ENCODE measurements around the gene CES4A. TPM values are rescaled to one million over a fixed set of nuclear protein-coding genes. Genes with fewer than 3 reads are reported as not detected.
A peak's percentile ranks its signal among the peaks of the same experiment; 100 is the strongest.

Gene CES4A
- polyA plus RNA-seq, 1 donor from 2014 or later = 1.4 TPM

DNA sequence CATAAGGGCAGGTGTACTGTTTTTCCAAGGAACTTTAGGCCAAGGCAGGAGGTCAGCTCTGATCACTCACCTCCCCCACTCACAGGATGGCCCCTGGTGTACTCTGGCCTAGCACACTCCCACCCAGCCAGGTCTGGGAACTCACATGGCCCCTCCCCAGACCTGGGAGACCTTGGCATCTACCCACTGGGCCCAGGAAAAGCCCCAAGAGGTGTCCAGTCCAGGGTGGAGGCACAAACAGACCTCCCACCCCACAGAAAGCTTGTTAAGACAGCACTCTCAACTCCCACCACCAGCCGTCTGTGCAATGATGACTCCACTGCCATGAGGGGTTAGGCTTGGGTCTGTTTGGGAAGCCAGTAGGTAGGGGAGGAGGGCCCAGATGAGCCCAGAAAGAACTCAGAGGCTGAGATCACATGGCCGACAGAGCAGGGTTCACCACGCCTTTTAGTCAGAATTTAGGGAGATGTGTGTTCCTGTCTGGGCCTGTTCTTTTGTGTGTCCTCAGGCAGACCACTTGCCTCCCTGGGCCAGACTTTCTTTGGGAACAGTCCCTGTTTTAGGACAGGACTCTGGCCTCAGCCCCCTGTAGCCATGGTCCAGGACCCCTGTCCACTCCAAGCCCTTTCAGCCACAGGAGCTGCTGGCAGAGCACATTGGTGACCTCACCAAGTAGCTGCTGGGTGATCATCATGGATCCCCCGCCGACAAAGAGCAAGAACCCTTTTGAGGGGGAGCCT is 28.5 kb downstream of the CES4A start:
- H3K9me3 Mint-ChIP-seq = no peaks in the 10 kb centered on the region
- peaks cover 0 to 1% (median 0%) of the 10 kb centered on the region in 3 donors for H3K4me1 Mint-ChIP-seq
- no peak overlapping the region for H3K27ac Mint-ChIP-seq
- no peak overlapping the region for H3K4me3 Mint-ChIP-seq
- peaks cover 2% of the 10 kb centered on the region for H3K36me3 Mint-ChIP-seq
- no peaks in the 10 kb centered on the region for H3K27me3 Mint-ChIP-seq

DNA sequence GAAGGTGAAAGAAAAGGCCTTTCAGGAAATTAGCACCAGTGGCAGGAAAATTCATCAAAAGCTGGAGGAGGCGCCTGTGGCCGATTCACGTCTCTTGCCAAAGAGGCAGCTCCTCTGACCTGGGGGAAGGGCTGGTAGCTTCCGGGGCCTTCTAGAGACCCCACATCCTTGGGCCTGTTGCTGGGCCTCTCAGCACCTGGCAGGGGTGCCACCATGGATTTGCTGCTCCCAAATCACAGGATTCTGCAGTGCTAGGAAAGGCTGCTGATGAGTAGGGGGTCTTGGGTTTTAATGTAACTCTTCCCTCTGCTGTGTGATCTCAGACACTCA is 29.0 kb downstream of the CES4A start:
- Mint-ChIP-seq H3K9me3 (no peaks in the 10 kb centered on the region), H3K4me1 (peaks cover 0 to 1% (median 0%) of the 10 kb centered on the region in 3 donors), H3K36me3 (peaks cover 2% of the 10 kb centered on the region), H3K4me3 (no peak overlapping the region), H3K27ac (peak overlapping the region in 1 of 3 donors; percentile 44), H3K27me3 (no peaks in the 10 kb centered on the region)

DNA sequence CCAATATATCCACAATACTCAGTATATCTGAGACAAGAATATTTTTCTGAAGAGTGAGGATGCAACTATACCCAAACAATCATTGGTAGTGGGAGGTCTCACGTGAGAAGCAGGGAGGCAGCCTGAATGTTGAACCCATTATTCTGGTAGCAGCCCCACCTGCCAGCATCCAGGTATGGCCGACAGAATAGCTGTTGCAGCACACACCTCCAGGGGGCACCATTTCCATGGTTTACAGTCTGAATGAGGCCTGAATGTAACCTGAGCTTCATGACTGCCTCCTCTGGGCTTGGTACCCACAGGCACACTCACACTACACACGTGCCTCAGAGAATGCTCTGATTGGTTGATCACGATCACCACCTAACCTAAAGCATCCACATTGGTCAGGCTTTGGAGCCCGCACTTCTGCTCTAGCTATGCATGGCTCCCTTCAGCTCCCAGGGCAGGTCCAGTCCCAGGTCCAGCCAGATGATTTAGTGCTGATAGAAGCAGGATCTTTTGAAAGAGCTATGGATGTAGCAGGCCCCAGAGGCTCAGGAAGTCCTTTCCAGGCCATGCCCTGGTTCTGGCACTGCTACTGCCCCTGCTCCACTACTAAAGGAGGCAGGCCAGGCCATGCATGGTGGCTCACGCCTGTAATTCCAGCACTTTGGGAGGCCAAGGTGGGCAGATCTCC is 29.6 kb downstream of the CES4A start:
- H3K27me3 Mint-ChIP-seq = no peaks in the 10 kb centered on the region
- H3K36me3 Mint-ChIP-seq = peaks cover 2% of the 10 kb centered on the region
- no peak overlapping the region for H3K4me3 Mint-ChIP-seq
- peaks cover 0 to 3% (median 1%) of the 10 kb centered on the region in 3 donors for H3K4me1 Mint-ChIP-seq
- peak overlapping the region in 1 of 3 donors; percentile 44 for H3K27ac Mint-ChIP-seq
- no peaks in the 10 kb centered on the region for H3K9me3 Mint-ChIP-seq

DNA sequence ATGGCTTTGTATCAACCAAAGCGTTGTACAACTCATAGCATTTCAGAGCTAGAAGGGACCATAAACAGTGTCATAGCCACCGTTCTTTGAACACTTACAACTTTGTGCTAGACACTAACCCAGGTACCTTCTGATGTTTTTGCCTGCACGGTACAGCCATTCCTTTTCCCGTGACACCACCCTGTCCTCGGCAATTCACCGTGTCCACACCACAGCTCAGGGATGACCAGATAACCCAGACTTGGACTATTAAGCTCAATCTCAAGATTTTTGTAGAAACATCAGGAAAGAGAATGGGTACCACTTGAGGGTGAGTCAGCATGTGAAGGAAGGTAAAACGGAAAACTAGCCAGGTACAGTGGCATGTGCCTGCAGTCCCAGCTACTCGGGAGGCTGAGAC is 30.8 kb downstream of the CES4A start:
- Mint-ChIP-seq H3K27ac (no peak overlapping the region), H3K27me3 (no peaks in the 10 kb centered on the region), H3K4me3 (peak overlapping the region in 1 of 4 donors; percentile 9), H3K9me3 (no peaks in the 10 kb centered on the region), H3K4me1 (peaks cover 0 to 4% (median 1%) of the 10 kb centered on the region in 3 donors), H3K36me3 (peaks cover 2% of the 10 kb centered on the region)

DNA sequence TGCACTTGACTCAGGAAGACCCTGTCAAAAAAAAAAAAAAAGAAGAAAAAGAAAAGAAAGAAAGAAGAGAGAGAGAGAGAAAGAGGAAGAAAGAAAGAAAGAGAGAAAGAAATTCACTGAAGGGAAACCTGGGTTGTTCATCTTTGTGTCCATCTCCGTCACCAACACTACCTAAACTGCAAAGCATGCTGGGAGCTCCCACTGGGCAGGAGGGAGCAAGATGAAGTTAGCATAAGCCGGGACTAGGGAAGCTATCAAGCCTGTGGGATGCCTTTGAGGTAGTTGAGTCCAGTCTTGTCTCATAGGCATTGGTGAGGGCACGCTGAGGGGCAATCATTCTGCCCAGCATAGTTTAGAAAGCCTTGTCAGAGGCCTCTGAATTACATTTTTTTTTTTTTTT is 32.9 kb downstream of the CES4A start:
- Mint-ChIP-seq H3K27ac (peak overlapping the region in 1 of 3 donors; percentile 50), H3K4me3 (no peak overlapping the region), H3K27me3 (no peaks in the 10 kb centered on the region), H3K4me1 (peaks cover 0 to 4% (median 1%) of the 10 kb centered on the region in 3 donors), H3K9me3 (no peaks in the 10 kb centered on the region), H3K36me3 (peaks cover 2% of the 10 kb centered on the region)

DNA sequence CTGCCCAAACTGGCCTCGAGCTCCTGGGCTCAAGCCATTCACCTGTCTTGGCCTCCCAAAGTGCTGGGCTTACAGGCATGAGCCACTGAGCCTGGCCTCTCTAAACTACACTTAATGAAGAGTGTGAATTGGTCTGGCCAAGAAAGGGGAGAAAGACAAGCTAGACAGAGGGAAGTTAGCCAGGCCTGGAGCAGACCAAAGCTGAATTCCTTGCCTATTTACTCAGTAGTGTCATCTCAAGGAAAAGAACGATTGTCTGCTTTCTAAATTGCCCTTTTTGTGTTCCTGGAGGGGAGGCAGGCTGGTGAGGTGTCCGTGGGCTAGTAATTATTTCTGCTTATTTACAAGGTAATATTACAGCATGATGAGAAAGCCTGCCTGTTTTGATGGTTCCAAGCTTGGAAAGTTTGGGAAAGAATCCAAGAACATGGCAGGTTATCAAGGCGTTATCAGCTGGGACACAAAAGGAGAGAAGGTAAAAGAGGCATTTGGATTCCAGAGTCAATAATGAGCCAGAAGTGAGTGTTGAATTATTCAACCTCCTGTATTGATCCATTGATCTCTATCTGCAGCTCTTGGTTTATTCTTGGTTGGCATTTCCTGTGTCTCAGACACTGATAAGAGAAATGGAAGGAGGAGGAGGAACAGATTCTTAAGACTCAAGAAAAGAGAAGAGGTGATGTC is 34.3 kb downstream of the CES4A start:
- Mint-ChIP-seq H3K4me1 (peaks cover 0 to 4% (median 4%) of the 10 kb centered on the region in 3 donors), H3K27ac (no peak overlapping the region), H3K4me3 (peak overlapping the region in 1 of 4 donors; percentile 74), H3K27me3 (no peaks in the 10 kb centered on the region), H3K9me3 (no peaks in the 10 kb centered on the region), H3K36me3 (peaks cover 2% of the 10 kb centered on the region)

DNA sequence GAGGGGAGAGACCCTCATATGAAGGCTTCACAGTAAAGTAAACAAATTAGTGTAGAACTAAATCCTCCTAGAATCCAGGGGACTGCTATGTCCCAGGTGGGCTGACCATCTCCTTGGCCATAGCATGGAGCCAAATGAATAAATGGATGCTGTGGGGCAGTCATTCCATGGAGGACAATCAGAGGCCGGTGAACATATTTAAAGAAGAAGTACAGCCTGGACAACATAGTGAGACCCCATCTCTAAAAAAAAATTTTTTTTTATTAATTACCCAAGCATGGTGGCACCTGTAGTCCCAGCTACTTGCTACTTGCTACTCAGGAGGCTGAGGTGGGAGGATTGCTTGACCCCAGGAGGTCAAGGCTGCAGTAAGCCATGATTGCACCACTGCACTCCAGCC is 35.3 kb downstream of the CES4A start:
- H3K27ac Mint-ChIP-seq = no peak overlapping the region
- H3K4me3 Mint-ChIP-seq = no peak overlapping the region
- H3K36me3 Mint-ChIP-seq = peaks cover 2% of the 10 kb centered on the region

DNA sequence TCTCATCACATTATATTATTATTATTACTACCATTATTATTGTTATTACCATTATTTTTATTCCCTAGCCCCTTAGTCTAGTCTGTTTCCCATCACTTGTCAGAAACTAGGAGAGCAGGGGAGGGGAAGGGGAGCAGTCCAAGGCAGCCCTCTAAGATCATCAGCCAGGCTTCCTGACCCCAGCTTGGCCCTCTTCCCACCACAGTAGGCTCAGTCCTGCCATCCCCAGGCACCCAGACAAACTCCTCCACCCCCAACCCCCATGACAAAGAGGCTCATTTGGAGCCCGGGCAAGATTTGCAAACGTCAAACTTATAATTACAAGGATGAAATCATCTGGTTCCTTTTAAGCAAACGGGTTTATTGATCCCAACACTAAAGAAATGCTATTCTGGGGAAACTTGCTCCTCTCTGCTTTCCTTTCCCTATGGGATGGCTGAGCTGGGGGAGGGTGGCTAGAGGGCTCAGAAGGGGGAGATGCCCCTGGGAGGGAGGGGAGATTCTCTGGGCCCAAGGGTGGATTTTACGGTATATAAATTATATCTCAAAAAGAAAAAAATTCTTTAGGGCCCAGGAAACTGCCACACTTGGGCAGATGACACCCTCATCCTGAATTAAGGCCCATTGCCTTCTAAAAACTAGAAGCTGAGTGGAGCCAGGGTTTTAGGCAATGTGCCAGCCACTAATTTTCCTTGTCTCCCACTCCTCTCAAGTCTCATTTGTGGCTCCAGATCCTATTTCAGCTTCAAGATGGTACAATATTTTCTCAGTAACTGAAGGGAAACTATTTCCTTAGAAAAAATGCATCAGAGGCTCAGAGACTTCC is 36.2 kb downstream of the CES4A start:
- H3K4me3 Mint-ChIP-seq = peak overlapping the region in 1 of 4 donors; percentile 22
- no peaks in the 10 kb centered on the region for H3K9me3 Mint-ChIP-seq
- no peak overlapping the region for H3K27ac Mint-ChIP-seq
- H3K4me1 Mint-ChIP-seq = peaks cover 0 to 10% (median 8%) of the 10 kb centered on the region in 3 donors
- H3K27me3 Mint-ChIP-seq = no peaks in the 10 kb centered on the region
- H3K36me3 Mint-ChIP-seq = peaks cover 2% of the 10 kb centered on the region

More for the DNA sequence above, 35.3 kb downstream of the CES4A start:
- no peaks in the 10 kb centered on the region for H3K9me3 Mint-ChIP-seq
- H3K27me3 Mint-ChIP-seq = no peaks in the 10 kb centered on the region
- peaks cover 0 to 10% (median 8%) of the 10 kb centered on the region in 3 donors for H3K4me1 Mint-ChIP-seq

DNA sequence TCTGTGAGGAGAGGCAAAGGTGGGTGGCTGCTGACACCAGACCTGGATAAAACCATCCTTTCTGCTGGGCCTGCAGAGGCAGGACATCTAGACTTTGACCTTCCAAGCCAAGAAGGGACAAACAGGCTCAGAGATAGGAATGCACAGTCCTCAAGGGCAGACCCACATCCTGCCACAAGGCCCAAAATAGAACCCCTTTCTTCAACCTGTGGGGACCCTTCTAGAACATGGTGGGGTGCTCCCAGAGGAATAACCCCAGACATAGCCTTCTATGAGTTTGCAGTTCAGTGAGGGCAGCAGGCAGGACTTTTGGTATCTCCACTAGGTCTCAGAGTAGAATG is 36.8 kb downstream of the CES4A start:
- H3K4me3 Mint-ChIP-seq = peak overlapping the region in 1 of 4 donors; percentile 22
- H3K4me1 Mint-ChIP-seq = peaks cover 3 to 15% (median 10%) of the 10 kb centered on the region in 3 donors
- H3K9me3 Mint-ChIP-seq = no peaks in the 10 kb centered on the region
- no peak overlapping the region for H3K27ac Mint-ChIP-seq
- H3K36me3 Mint-ChIP-seq = peaks cover 2% of the 10 kb centered on the region
- no peaks in the 10 kb centered on the region for H3K27me3 Mint-ChIP-seq

DNA sequence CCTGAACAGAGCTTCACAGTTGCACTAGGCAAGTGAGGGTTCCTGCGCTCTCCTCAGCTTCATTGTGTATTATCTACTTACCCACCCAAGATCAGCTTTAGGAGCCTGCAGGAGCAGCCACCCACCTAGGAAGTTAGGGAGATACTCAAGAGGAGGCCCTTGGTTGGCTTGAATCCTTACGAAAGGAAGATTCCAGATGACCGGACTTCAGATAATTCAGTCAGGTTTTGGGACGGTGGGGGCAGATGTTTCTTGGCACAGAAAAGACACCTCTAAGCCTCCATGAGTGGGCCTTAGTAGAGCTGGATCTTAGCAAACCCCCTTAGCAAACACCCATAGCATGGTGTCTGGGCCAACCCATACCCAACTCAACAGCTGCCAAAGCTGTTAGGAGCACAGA is 38.2 kb downstream of the CES4A start:
- Mint-ChIP-seq H3K9me3 (no peaks in the 10 kb centered on the region), H3K4me1 (peaks cover 10 to 21% (median 17%) of the 10 kb centered on the region in 3 donors), H3K4me3 (no peak overlapping the region), H3K27me3 (no peaks in the 10 kb centered on the region), H3K36me3 (no peaks in the 10 kb centered on the region), H3K27ac (peak overlapping the region in 1 of 3 donors; percentile 67)

DNA sequence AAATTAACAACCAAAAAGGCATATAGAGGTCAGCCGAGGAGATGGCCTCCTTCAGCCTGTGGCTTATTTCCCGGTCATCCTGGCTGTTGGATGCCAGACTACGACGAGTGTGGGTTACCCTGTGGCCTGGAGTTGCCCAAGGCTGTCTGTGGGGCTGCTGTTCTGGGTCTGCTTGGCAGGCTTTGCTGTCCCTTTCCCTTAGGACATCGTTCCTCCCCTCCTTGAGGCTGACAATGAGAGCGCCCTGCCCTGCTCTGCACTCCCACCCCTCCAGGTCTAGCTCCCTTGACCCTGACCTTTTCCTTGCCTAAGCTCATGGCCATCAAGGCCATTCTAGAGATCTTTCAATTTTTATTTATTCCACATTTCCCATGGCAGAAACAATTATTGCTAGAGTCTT is 38.7 kb downstream of the CES4A start:
- Mint-ChIP-seq H3K9me3 (no peaks in the 10 kb centered on the region), H3K27ac (peak overlapping the region in 1 of 3 donors; percentile 70), H3K4me3 (peak overlapping the region in 2 of 4 donors; percentile 34 to 51), H3K36me3 (no peaks in the 10 kb centered on the region), H3K4me1 (peaks cover 10 to 22% (median 21%) of the 10 kb centered on the region in 3 donors), H3K27me3 (no peaks in the 10 kb centered on the region)

DNA sequence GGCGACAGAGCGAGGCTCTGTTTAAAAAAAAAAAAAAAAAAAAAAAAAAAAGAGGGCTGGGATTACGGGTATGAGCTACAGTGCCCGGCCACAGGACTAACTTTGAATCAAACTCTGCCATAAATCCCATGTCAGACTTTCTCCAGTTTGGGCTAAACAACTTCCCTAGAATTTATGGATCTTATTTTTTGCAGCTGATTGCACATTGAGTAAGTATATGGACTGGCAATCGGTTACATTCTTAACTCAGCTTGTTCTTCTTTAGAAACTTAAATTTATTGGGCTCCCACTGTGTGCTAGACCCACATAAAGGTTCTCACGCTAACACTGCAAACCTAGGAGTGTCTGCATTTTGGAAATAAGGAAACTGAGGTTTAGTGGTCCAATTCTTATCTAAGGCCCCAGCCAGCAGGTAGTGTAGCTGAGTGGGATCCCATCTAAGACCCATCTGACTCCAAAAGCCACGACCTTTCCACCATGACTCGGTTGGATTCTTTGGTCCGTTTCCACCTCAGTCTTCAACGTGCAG is 39.8 kb downstream of the CES4A start:
- H3K36me3 Mint-ChIP-seq = no peaks in the 10 kb centered on the region
- no peaks in the 10 kb centered on the region for H3K27me3 Mint-ChIP-seq
- peak overlapping the region; percentile 94 to 97 (median 97) for H3K27ac Mint-ChIP-seq
- H3K4me1 Mint-ChIP-seq = peaks cover 10 to 27% (median 18%) of the 10 kb centered on the region in 3 donors
- H3K9me3 Mint-ChIP-seq = no peaks in the 10 kb centered on the region
- H3K4me3 Mint-ChIP-seq = peak overlapping the region; percentile 83 to 98 (median 94)

DNA sequence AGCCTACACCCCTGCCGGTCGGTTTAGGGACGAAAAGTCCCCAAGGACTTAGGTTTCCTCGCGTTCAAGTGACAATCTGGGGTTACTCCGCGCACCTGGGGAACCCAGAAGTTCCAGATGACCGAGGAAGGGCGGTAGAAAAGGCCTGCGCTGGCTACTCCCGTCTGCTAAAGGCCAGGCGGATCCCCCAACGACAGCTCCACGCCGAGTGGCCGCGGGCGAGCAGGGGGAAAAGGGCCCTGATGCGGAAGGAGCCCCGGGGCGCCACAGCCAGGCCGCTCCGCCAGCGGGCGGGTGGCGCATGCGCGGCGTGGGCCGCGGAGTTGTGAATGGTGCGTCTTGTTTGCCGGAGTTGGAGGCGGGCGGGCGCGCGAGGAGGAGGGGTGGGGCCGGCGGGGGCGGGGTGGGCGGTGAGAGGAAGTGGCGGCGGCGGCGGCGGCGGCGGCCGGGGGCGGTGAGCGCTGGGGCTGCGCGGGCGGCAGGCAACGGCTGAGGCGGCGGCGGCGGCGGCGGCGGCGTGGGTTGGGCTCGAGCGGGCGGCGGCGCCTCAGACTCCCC is 40.4 kb downstream of the CES4A start, which contains the start of gene CBFB:
Gene CBFB (plus strand): TSS at position 454 of the 558 bp plus-strand sequence. CDS start 259 bp downstream, outside the sequence.
- H3K4me1 Mint-ChIP-seq = peaks cover 10 to 27% (median 18%) of the 10 kb centered on the region in 3 donors
- peak within 1 kb of the TSS; percentile 94 to 97 (median 97) for H3K27ac Mint-ChIP-seq
- H3K9me3 Mint-ChIP-seq = no peaks in the 10 kb centered on the region
- peak within 1 kb of the TSS; percentile 89 to 98 (median 95) for H3K4me3 Mint-ChIP-seq
- H3K36me3 Mint-ChIP-seq = no peaks in the 10 kb centered on the region
- no peaks in the 10 kb centered on the region for H3K27me3 Mint-ChIP-seq
